Mesothelial cell of epicardium (in vitro differentiated cells): ENCODE measurements around the gene PSAP. TPM values are rescaled to one million over a fixed set of nuclear protein-coding genes. Genes with fewer than 3 reads are reported as not detected.

ENCODE experiments used
- DNase-seq, 2 experiments: peaks; one replicate each; pipeline ENCODE4 v3.0.0; 2021; ENCODE audit warnings: low spot score in 2 of 2; ENCODE audit not compliant: unreplicated experiment in 2 of 2
- H3K27ac Mint-ChIP-seq: 2 replicates; pipeline ENCODE4 v1.8.0; 2021; ENCODE audit warnings: mixed read lengths
- H3K27me3 Mint-ChIP-seq: 2 replicates; pipeline ENCODE4 v1.8.0; 2021; ENCODE audit warnings: low read depth, mixed read lengths
- H3K36me3 Mint-ChIP-seq: 2 replicates; pipeline ENCODE4 v1.8.0; 2021; ENCODE audit warnings: mixed read lengths
- H3K4me1 Mint-ChIP-seq: 2 replicates; pipeline ENCODE4 v1.8.0; 2021; ENCODE audit warnings: mixed read lengths
- H3K4me3 Mint-ChIP-seq: 2 replicates; pipeline ENCODE4 v1.8.0; 2021; ENCODE audit warnings: mild to moderate bottlenecking, moderate library complexity, mixed read lengths
- H3K9me3 Mint-ChIP-seq: 2 replicates; pipeline ENCODE4 v1.8.0; 2021; ENCODE audit warnings: mixed read lengths
- CTCF ChIP-seq: fragments of 200-600 bp; sonication (generic); IDR thresholded peaks from one replicate; pipeline ENCODE4 v1.5.0; 2021; ENCODE audit warnings: antibody characterized with exemption; ENCODE audit not compliant: unreplicated experiment
- microRNA-seq: library from miRNA; unstranded; fragments of <30 nt; microRNA quantifications from one replicate; pipeline ENCODE4 v1.2.0, GENCODE V29; 2021; ENCODE audit warnings: inconsistent platforms, mixed read lengths
- total RNA-seq: library from RNA; stranded (reverse); gene quantifications from 3 replicates; pipeline ENCODE4 v1.2.1, GENCODE V29; 2021

The PSAP gene
- total RNA-seq, 1 donor from 2014 or later = 574 TPM

- H3K36me3 Mint-ChIP-seq = no peaks in the 10 kb centered on the region
- no peaks in the 10 kb centered on the region for H3K27me3 Mint-ChIP-seq
- TF ChIP-seq CTCF = no peak
- no peaks in the 10 kb centered on the region for H3K9me3 Mint-ChIP-seq
- no peak for DNase-seq
- H3K27ac Mint-ChIP-seq = peak overlapping the region; percentile 87
- H3K4me1 Mint-ChIP-seq = peaks cover 34% of the 10 kb centered on the region
- no peak overlapping the region for H3K4me3 Mint-ChIP-seq
Measured at GRCh38 chr10:71767420-71768035, 83.5 kb downstream of the PSAP start.

- DNase-seq = no peak
- no peak for TF ChIP-seq CTCF
- no peaks in the 10 kb centered on the region for H3K27me3 Mint-ChIP-seq
- H3K27ac Mint-ChIP-seq = peak overlapping the region; percentile 87
- no peaks in the 10 kb centered on the region for H3K9me3 Mint-ChIP-seq
- H3K4me1 Mint-ChIP-seq = peaks cover 34% of the 10 kb centered on the region
- H3K4me3 Mint-ChIP-seq = no peak overlapping the region
- no peaks in the 10 kb centered on the region for H3K36me3 Mint-ChIP-seq
Measured at GRCh38 chr10:71766717-71767419, 84.2 kb downstream of the PSAP start.

Small RNA genes within 50 kb of the gene (microRNA-seq; reads per million reads assigned to microRNA genes)
- 0.88 reads per million for gene MIR7152

Other genes with a start within 250 kb of the PSAP start
- 0.11 to 0.25 TPM (median 0.18 TPM) in 3 replicates for gene C10orf105, start 131.5 kb downstream of the PSAP start, total RNA-seq
- 8.0 to 9.1 TPM (median 8.7 TPM) in 3 replicates for gene VSIR, start 77.7 kb downstream of the PSAP start, total RNA-seq
- gene CHST3, start 113.1 kb upstream of the PSAP start, total RNA-seq = 26.2 to 27.6 TPM (median 26.3 TPM) in 3 replicates
- gene SPOCK2, start 237.3 kb upstream of the PSAP start, total RNA-seq = 26.7 to 32.4 TPM (median 28.5 TPM) in 3 replicates